GM18858 (cell line): ENCODE results near the gene SCRN1.

ENCODE experiments used
- ATAC-seq: cut with Tn5 transposase; IDR thresholded peaks from one replicate; pipeline ENCODE4 v1.9.1; 2021; ENCODE audit not compliant: unreplicated experiment

SCRN1 gene, protein sequence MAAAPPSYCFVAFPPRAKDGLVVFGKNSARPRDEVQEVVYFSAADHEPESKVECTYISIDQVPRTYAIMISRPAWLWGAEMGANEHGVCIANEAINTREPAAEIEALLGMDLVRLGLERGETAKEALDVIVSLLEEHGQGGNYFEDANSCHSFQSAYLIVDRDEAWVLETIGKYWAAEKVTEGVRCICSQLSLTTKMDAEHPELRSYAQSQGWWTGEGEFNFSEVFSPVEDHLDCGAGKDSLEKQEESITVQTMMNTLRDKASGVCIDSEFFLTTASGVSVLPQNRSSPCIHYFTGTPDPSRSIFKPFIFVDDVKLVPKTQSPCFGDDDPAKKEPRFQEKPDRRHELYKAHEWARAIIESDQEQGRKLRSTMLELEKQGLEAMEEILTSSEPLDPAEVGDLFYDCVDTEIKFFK

DNA sequence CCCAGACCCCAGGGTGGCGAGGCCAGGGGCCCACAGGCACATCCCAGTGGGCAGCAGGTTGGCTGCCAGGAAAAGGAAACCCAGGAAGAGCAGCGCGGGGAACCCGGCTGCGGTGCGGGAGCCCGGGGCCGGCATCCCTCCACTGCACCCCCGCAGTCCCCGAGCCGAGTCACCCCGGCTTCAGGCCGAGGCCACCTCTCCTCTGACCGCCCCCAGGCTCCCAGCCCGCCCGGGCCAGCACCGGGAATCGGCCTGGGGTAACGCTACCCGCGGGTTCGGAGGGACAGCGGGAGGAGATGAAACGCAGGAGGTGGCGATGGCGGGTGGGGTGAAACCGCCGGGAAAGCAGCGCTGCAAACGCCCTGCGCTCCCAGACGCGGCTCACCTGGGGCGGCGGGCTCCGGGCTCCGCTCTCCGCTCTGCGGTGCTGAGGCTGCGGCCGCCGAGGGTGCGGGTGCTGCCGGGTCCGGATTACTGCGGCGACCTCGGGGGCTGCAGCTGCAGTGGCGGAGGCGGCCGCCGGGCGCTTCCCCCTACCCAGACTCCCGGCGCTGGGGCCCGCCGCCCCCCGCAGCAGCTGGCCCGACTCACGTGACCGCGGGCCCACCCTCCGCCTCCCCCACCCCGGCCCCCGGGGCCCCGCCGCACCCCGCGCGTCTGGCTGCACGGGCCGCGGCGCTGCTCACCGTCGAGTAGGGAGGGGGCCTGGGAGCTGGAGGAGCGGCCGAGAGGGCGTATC is at the start of gene SCRN1:
SCRN1 (minus strand) TSS at position 545 of the 739 bp plus-strand sequence. CDS start 20,734 bp downstream, outside the sequence.
- no peak for ATAC-seq

DNA sequence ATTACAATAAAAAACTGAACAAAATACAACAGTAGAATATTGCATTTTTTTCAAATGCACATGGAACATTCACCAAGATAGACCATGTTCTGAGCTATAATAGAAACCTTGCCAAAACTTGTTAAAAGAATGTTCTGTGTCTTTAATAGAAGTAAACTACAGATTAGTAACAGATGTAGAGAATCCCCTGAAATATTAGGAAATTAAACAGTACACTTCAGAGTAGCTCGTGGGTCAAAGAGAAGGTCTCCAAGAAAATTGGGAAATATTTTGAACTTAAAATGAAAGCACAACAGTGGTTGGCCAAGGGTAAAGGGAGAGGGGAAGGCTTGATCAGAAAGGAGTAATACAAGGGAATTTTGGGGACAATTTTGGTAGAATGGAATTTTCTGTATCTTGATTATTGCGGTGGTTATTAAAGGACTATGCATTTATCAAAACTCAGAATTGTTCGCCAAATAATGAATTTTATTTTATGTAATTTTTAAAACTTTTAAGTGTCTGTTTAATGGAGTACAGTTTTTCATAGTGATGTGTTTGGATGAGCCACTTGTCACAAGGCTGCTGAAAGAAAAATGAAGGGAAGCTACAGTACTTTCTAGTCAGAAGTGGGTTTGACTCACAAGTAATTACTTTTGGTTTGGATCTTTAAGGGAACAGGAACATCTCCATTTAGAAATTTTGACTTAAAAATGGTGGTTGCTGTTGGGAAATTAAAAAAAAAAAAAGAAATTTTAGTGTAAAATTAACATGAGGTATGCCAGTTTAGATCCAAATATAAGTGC is 48.8 kb upstream of the SCRN1 start:
- no peak for ATAC-seq

DNA sequence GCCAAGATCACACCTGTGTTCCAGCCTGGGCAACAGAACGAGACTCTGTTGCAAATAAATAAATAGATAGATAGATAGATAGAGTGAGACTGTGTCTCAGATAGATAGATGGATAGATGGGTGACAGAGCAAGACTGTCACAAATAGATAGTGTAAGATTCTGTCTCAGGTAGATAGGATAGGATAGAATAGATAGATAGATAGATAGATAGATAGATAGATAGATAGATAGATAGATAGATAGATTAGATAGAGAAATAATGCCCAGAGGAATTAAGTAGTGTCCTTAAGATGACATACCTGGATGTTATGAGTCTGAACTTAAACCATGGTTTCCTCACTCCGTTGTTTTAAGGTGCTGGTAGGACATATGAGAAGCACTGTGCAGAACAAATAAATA is 46.6 kb upstream of the SCRN1 start:
- ATAC-seq = no peak

DNA sequence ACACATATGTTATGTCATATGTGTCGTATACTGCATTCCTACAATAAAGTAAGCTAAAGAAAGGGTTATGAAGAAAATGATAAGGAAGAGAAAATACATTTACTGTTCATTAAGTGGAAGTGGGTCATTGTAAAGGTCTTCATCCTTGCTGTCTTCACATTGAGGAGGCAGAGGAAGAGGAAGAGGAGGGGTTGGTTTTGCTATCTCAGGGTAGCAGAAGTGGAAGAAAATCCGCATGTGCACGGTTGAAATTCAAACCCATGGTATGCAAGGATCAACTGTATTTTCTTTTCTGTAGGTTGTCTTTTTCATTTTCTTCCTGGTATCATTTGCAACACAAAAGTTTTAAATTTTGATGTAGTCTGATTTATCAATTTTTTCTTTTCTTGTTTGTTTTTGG is 44.9 kb upstream of the SCRN1 start:
- no peak for ATAC-seq

DNA sequence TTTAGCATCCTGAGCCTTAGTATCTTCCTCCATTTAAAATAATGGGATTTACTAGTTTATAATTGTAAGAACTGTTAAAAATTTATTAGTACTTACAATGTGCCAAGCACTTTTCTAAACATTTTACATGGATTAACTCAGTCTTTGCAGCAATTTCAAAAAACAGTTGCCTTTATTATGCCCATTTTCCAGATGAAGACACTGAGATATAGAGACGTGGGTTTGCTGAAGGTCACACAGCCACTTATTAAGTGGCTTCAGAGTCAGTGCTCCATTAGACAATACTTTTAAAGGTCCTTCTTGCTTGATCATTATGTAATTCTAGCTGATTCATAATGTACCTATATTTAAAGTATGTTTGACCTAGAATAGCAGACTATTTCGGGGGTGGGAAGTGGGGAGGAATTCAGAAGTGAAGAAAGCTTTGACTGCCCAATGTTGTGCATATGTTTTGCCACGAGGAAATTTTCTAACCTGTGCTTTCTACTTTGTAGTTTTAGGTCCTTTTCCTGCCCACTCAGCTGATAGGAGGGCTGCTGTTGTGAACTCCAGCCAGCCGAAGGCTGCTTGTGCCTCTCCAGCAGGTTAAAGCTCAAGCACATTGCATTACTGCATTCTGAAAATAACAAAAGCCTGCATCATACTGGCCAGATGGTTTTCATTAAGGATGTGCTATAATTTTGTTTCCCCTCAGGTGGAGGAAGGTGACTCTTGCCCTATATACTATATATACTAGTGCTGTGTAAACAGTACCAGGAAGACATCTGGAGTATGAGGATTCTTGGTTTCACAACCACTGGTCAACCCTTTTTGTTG is 42.9 kb upstream of the SCRN1 start:
- no peak for ATAC-seq

DNA sequence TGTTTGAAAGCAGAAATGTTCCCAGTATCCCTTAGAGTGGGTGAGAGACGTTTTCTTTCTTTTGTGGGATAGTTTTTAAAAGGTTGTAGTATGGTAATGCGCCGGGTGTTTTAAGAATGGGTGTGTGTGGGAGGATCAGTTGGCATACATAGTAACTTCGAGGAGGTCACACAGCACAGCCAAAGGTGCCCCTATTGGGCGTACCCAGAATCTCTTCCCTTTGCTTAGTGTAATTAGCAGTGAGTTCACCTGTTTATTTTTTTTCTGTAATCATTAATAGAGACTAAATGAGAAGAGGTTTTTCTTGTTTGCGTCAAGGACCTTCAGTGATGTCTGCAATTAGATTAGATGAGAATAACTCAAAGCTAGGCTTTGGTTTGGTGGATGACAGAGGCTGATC is 40.1 kb upstream of the SCRN1 start:
- ATAC-seq = no peak

DNA sequence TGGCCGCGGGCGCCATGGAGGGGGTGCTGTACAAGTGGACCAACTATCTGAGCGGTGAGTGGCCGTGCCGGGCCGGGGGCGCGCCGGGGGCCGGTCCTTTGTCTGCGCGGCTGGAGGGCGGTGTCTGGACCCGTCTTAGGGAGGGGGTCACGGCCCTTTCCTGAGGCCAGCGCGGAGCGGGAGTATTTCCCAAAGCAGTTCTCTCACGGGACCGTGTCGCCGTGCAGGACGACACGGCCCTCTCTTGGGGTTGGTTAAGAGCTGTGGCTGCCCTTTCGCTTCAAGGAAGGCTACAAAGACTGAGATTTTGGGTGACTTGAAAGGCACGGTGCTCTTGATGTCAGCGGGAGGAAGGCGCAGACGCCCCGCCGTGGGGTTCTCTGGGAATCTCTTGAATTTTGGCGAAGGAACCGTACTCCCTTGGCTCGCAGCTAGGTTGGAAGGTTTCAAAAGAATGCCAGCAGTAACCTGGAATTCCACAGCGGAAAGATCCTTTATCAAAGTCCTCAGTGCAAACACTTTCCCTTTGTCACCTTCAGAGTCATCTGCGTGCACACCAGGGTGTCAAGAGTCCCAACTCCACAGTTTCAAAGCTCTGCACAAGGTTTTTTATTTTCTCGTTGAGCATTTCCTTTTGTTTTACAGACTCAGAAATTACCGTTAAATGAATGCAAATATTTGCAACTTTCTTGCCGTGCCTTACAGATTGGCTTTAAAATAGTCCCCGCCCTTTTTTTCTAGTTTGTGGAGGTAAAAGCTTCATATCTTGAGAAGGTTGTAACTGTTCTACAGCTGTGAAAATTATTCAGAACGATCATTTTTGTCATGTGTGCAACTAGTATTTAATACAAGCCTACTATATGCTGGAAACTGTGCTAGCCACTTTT is 39.4 kb upstream of the SCRN1 start:
- peak; percentile 4 for ATAC-seq

DNA sequence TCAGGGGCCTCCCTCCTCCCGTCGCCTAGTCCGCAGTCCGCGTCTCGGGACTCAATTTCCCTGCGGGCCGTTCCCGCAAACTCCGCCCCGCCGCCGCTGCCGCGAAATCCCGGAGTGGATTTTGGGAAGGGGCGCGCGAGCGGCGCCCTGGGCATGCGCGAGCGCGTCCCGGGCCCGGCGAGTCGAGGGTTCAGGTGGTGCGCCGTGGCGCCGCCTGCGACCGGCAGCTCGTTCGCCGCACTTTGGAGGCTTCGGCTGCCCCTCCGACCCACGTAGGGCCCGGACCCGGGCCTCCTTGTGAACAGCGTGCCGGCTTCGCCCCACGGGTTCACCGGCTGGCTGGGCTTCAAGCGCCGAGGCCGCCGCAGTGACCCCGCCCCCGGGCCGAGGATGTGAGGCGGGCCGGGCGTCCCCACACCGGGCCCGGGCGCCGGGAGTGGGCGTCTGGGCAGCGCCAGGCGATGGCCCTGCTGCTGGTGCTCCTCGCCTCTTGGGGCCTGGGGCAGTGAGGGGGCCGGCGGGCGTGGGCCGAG is 38.7 kb upstream of the SCRN1 start, which contains the start of gene PLEKHA8:
PLEKHA8 (plus strand) TSS at position 197 of the 533 bp plus-strand sequence. CDS start 351 bp downstream, outside the sequence.
- ATAC-seq = peak; percentile 26

DNA sequence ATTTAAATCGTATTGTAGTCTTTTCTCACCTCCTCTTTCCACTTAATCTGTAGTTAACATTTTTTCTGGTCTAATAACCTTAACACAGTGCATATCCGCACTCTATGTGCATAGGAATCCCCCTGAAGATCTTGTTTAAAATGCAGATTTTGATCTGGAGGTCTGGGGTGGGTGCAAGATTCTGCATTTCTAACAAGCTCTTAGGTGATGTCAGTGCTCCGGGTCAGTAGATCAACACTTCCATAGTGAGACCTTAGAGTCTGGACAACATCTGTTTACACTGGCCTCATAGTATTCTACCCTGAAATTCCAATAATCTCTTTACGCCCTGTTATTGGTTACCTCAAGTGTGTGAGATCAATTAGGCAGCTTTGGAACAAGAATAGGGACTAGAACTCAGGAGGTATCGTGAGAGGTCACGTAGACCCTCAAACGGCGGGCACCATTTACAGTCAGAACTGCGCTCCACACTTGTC is 38.2 kb upstream of the SCRN1 start:
- peak; percentile 0 for ATAC-seq

DNA sequence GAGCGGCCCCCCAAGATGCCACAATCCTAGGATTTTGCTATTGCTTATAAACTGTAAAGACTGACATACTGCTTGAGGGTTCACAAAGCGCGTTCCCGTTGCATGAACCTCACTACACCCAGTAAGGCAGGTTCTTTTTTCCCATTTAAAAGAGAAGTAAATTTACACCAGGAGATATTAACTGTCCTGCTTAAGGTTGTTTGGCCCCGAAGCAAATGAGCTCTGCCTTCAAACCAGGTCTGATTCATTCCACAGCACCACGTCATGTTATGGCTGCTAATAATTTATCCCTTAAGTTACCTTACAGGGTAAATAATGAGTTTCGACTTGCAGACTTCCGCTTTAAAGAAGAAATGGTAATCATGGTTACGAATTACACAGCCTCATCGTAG is 37.5 kb upstream of the SCRN1 start:
- ATAC-seq = no peak

DNA sequence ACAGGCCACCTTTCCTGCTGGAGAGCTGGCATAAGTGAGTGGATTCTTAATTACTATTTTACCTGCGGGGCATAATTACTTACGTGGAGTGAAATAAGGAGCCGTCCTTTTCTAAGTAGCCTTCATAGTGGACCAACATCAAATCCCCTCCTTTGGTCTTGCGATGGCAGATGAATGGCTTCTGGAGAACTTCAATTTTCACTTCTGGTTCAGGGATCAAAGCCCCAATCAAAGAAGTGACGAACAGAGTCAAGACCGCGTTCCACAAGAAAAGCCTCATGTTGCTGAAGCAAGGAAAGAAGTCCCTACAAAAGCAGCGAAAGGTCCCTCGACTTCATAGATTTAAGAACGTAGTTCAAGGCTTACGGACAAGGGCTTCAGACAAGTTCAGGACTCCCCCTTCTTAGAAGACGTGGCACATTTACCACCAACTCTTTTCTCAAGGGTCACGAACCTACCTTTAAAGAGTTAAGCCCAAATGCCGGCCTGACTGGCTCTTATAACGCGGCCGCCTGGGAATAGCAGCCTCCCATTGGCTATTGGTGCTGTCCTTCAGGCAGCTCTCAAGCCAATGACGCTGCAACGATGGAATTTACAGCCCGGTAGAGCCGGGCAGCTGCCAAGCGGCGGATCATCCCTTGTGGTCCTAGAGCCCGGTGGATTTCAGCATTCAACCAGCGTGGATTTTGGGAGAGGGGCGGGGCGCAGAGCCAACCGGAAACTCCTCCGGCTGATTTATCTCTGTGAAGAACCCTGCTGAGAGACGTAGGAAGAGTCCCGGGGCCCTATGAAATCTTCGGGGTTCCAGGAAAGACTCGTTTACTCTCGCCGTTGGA is 36.8 kb upstream of the SCRN1 start, which contains the start of gene FKBP14:
FKBP14 (minus strand) TSS at position 474 of the 836 bp plus-strand sequence; CDS start at position 280, 194 bp downstream.
- ATAC-seq = peak; percentile 82

DNA sequence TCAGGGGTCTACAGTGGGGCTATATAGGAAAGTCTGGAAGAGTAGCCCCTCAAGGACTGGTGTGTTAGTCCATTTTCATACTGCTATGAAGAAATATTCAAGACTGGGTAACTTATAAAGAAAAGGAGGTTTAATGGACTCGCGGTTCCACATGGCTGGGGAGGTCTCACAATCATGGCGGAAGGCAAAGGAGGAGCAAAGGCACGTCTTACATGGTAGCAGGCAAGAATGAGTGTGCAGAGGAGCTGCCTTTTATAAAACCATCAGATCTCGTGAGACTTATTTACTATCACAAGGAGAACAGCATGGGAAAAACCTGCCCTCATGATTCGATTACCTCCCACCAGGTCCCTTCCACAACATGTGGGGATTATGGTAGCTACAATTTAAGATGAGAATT is 33.9 kb upstream of the SCRN1 start:
- ATAC-seq = no peak

DNA sequence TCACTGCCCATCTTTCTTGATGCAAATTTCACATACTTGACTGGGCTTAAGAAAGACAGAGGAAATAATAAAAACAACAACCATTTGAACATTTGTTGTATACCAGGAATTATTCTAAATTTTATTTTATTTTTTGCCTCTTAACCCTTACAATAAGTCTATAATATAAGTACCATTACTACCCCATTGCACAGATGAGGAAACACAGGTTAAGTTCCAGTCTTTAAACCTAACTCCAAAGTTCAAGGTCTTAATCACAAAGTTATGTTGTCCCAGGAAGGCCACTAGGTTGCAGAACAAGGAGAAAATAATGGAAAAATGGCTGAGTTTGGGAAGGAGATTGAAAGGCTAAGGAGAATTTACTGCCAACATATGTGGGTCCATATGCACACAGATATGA is 33.4 kb upstream of the SCRN1 start:
- no peak for ATAC-seq

DNA sequence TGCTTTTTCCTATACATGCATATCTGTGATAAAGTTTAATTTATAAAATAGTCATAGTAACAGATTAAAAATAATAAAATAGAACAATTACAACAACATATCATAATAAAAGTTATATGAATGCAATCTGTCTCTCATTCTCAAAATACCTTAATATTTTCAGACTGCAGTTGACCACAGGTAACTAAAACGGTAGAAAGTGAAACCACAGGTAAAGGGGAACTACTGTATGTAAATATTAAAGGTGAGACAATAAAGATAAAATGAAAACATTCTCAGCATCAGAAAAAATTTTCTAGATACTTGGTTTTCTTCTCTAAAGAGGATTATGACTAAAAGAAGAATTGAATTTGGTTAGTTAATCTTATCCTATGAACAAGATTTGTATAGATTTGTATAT is 30.9 kb upstream of the SCRN1 start:
- no peak for ATAC-seq

DNA sequence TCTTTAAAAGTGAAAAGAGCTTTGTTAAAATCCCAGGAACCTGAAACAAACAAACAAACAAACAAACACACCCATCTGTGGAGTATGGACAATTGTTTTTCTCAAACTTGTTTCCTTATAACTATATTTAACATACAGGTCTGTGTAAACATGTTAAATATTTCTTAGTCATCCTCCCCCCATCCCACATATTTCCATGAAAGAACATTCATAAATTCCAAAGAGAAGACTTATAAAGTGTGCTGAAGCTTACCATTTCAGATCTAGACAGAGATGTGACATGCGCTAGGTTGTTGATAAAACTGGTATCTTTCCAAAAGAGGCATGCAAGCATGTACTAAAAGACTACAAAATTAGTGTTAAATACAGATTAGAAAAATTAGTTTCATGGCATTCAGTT is 30.4 kb upstream of the SCRN1 start:
- ATAC-seq = no peak

DNA sequence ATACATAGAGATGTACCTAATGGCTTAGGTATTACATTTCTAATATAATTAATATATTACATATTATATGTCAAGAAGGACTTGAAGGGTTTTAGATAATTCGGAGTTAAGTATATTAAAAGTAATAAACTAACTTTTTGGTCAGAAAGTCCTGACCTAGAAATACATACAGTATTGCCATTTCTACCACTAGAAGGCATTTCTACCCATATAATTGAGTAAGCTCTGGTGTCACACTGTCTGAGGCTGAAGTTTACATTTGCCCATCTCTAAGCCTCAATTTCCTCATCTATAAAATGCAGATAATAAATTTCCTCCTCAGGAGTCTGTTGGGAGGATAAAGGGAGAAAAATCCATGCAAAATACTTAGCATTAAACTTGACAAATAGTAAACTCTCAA is 29.8 kb upstream of the SCRN1 start:
- no peak for ATAC-seq

DNA sequence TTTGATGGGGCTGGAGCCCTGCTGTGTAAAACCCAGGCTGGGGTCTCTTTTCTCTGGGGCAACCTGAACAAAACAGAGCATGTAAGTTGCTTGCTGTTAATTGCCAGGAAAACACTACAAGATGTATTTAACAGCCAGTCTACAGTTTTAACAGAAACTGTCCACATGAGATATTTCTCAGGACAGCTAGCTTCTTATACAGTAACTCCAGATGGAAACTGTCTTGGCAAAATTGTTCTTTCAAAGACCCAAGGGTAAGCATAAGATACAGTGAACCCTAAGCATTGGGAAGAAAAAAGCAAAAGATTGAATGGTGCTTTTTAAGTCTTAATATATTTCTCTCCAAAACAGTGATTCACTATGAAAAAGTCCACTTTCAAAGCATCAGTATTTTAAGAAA is 28.9 kb upstream of the SCRN1 start:
- no peak for ATAC-seq

DNA sequence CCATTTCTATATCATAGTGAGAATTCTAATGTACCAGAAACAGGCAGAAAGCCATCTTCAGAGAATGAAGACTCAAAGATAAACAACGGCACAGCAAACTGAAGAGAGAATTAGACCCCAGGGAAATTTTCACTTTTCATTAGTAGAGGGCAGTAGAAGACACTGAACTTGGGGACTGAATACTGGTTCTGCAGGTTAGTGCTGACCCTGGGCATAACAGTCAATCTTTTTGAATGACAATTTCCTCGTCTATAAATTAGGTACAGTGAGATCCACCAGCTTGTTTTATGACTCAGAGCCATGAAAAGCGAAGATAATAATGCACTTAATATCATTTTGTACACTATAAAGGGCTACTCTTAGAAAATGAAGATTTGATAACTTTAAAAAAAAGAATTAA is 23.2 kb upstream of the SCRN1 start:
- ATAC-seq = no peak
